ENCODE measurements around the gene WNT5B.

The WNT5B gene

GRCh38 chr12:1656902-1657301, 27.9 kb downstream of the WNT5B start:
- DNase-seq, result no peak

- DNase-seq, result no peak
Observed at GRCh38 chr12:1657688-1658087, 28.7 kb downstream of the WNT5B start.

GRCh38 chr12:1660304-1661187, 31.5 kb downstream of the WNT5B start:
- DNase-seq, result no peak

- DNase-seq, result peak; percentile 70 to 72
Observed at GRCh38 chr12:1661553-1662335, 32.7 kb downstream of the WNT5B start.

GRCh38 chr12:1662761-1663439, 33.9 kb downstream of the WNT5B start:
- DNase-seq, result no peak

- no peak for DNase-seq
Observed at GRCh38 chr12:1663440-1664132, 34.6 kb downstream of the WNT5B start.

- no peak for DNase-seq
Observed at GRCh38 chr12:1665366-1665765, 36.3 kb downstream of the WNT5B start.

GRCh38 chr12:1666215-1666614, 37.2 kb downstream of the WNT5B start:
- no peak for DNase-seq

GRCh38 chr12:1666685-1667162, 37.7 kb downstream of the WNT5B start:
- no peak for DNase-seq

- no peak for DNase-seq
Observed at GRCh38 chr12:1668833-1669543, 40.0 kb downstream of the WNT5B start.

GRCh38 chr12:1670358-1671268, 41.6 kb downstream of the WNT5B start:
- DNase-seq, result no peak

GRCh38 chr12:1676043-1676442, 47.0 kb downstream of the WNT5B start:
- no peak for DNase-seq

GRCh38 chr12:1680804-1681492, 51.9 kb downstream of the WNT5B start:
- DNase-seq, result no peak

- no peak for DNase-seq
Observed at GRCh38 chr12:1681493-1681807, 52.4 kb downstream of the WNT5B start.

- no peak for DNase-seq
Observed at GRCh38 chr12:1688086-1688710, 59.2 kb downstream of the WNT5B start.

GRCh38 chr12:1690578-1691122, 61.6 kb downstream of the WNT5B start, which contains the start of gene ADIPOR2:
TSS of gene ADIPOR2 (plus strand) at chr12:1691070. CDS start at chr12:1754344, 63,274 bp downstream.
- DNase-seq, result peak; percentile 73 to 90

- peak in 1 of 2 experiments; percentile 29 for DNase-seq
Observed at GRCh38 chr12:1691123-1692007, 62.3 kb downstream of the WNT5B start.

GRCh38 chr12:1692226-1692625, 63.2 kb downstream of the WNT5B start:
- peak; percentile 2 to 5 for DNase-seq

Measured in Kasumi-1 (cell line).